Measurements from ENCODE around the gene AMACR.
"Not testable (repeated sequence)": the region's sequence is repeated elsewhere in the genome, so short reads cannot be mapped to it uniquely, and the experiment has no call there.

AMACR gene

GRCh38 chr5:33964132-33964700 lies 43.6 kb downstream of the AMACR start:
- no peak for DNase-seq

GRCh38 chr5:33958176-33958575 lies 49.7 kb downstream of the AMACR start:
- no peak for DNase-seq

- DNase-seq = no peak
These were observed 50.2 kb downstream of the AMACR start for GRCh38 chr5:33957577-33958150.

GRCh38 chr5:33952175-33952574 lies 55.7 kb downstream of the AMACR start:
- not testable (repeated sequence) for DNase-seq

- DNase-seq = no peak
These were observed 63.2 kb downstream of the AMACR start for GRCh38 chr5:33944543-33945132.

- DNase-seq = no peak
These were observed 66.8 kb downstream of the AMACR start for GRCh38 chr5:33941090-33941489.

- no peak for DNase-seq
These were observed 68.1 kb downstream of the AMACR start for GRCh38 chr5:33939556-33940262.

- no peak for DNase-seq
These were observed 69.0 kb downstream of the AMACR start for GRCh38 chr5:33938881-33939280.

- no peak for DNase-seq
These were observed 69.4 kb downstream of the AMACR start for GRCh38 chr5:33938507-33938796.

GRCh38 chr5:33937707-33938506 lies 69.9 kb downstream of the AMACR start:
- DNase-seq = no peak

- no peak for DNase-seq
These were observed 70.7 kb downstream of the AMACR start for GRCh38 chr5:33937017-33937706.

GRCh38 chr5:33936381-33937016 lies 71.4 kb downstream of the AMACR start, which contains the start of gene RXFP3:
Gene RXFP3 (plus strand): TSS chr5:33936386. CDS start chr5:33936741, 355 bp downstream.
- no peak for DNase-seq

Measured in NCI-H1092 (cell line).